ENCODE measurements around the gene PHF21B. TPM values are rescaled to one million over a fixed set of nuclear protein-coding genes. Genes with fewer than 3 reads are reported as not detected.

Gene PHF21B
- polyA plus RNA-seq, 3 donors from 2014 or later, result not detected

GRCh38 chr22:44848791-44849420, 160.9 kb downstream of the PHF21B start:
- DNase-seq, result no peak
- Mint-ChIP-seq H3K36me3 (peaks cover 0 to 17% (median 5%) of the 10 kb centered on the region in 3 donors), H3K9me3 (peaks cover 0 to 12% (median 6%) of the 10 kb centered on the region in 6 donors), H3K4me3 (no peak overlapping the region), H3K27me3 (ENCODE audit: low read depth in 3 of 3) (peaks cover 0 to 5% (median 2%) of the 10 kb centered on the region in 3 donors), H3K4me1 (no peaks in the 10 kb centered on the region), H3K27ac (no peak overlapping the region)

GRCh38 chr22:44848296-44848741, 161.5 kb downstream of the PHF21B start:
- Mint-ChIP-seq H3K4me3 (no peak overlapping the region), H3K4me1 (no peaks in the 10 kb centered on the region), H3K27me3 (ENCODE audit: low read depth in 3 of 3) (peaks cover 0 to 5% (median 2%) of the 10 kb centered on the region in 3 donors), H3K9me3 (peaks cover 0 to 12% (median 6%) of the 10 kb centered on the region in 6 donors), H3K36me3 (peaks cover 0 to 14% (median 5%) of the 10 kb centered on the region in 3 donors), H3K27ac (no peak overlapping the region)
- DNase-seq, result no peak

- Mint-ChIP-seq H3K4me3 (no peak overlapping the region), H3K27me3 (ENCODE audit: low read depth in 3 of 3) (peaks cover 0 to 5% (median 2%) of the 10 kb centered on the region in 3 donors), H3K4me1 (no peaks in the 10 kb centered on the region), H3K36me3 (peaks cover 0 to 11% (median 5%) of the 10 kb centered on the region in 3 donors), H3K9me3 (peaks cover 0 to 12% (median 6%) of the 10 kb centered on the region in 6 donors), H3K27ac (no peak overlapping the region)
- no peak for DNase-seq
Observed at GRCh38 chr22:44847892-44848291, 161.9 kb downstream of the PHF21B start.

DNA sequence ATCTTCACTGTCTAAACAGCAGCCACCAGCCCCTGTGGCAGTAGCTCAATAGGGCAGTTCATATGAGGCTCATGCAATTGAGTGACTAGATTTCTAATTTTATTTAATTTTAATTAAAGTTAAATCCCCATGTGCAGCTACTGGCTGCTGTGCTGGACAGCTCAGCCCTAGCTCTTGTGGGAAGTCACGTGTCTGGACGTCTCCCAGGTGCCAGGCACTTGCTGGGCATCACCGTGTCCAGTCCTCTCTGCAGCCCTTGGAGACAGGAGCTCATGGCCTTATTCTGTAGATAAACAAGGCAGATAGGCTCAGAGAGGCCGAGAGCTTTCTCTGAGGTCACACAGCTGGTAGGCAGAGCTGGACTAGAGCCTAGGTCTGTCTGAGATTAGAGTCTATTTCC, 162.4 kb downstream of the PHF21B start:
- Mint-ChIP-seq H3K27ac (no peak overlapping the region), H3K9me3 (peaks cover 0 to 12% (median 6%) of the 10 kb centered on the region in 6 donors), H3K36me3 (peaks cover 0 to 11% (median 5%) of the 10 kb centered on the region in 3 donors), H3K4me3 (no peak overlapping the region), H3K27me3 (ENCODE audit: low read depth in 3 of 3) (peaks cover 0 to 5% (median 2%) of the 10 kb centered on the region in 3 donors), H3K4me1 (no peaks in the 10 kb centered on the region)
- DNase-seq, result no peak

DNA sequence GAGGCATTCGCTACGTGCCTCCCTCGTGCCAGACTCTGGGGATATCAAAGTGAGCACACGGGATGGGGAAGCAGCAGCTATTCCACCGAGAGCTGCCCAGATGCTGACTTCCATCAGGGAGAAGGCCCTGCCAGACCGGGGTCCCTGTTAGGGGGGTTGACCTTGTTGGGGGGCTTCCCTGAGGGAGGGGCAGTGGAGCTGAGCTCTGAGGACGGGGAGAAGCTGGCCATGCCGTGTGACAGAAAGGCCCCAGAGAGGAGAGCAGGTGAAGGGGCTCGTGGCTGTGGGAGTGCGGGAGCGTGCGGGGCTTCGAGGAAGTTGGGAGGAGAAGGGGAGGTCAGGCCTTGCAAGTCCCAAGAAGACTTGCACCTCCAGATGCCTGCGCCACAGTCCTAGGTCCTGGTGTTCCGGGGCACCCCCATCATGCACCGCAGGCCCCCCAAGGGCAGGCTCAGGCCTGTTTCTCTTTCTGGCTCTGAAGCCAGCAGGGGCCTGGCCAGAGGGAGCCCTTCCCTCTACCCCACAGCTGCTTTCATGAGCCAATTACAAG, 163.0 kb downstream of the PHF21B start:
- Mint-ChIP-seq H3K27ac (no peak overlapping the region), H3K9me3 (peaks cover 0 to 12% (median 6%) of the 10 kb centered on the region in 6 donors), H3K27me3 (ENCODE audit: low read depth in 3 of 3) (peaks cover 0 to 5% (median 2%) of the 10 kb centered on the region in 3 donors), H3K4me3 (no peak overlapping the region), H3K36me3 (peaks cover 0 to 11% (median 5%) of the 10 kb centered on the region in 3 donors), H3K4me1 (no peaks in the 10 kb centered on the region)
- DNase-seq, result no peak

- Mint-ChIP-seq H3K36me3 (peaks cover 0 to 11% (median 5%) of the 10 kb centered on the region in 3 donors), H3K9me3 (peaks cover 0 to 12% (median 6%) of the 10 kb centered on the region in 6 donors), H3K27me3 (ENCODE audit: low read depth in 3 of 3) (peaks cover 0 to 5% (median 2%) of the 10 kb centered on the region in 3 donors), H3K27ac (no peak overlapping the region), H3K4me3 (no peak overlapping the region), H3K4me1 (no peaks in the 10 kb centered on the region)
- no peak for DNase-seq
Observed at GRCh38 chr22:44845796-44846720, 163.7 kb downstream of the PHF21B start.

- no peaks in the 10 kb centered on the region for H3K4me1 Mint-ChIP-seq
- no peak for DNase-seq
- H3K27ac Mint-ChIP-seq, result no peak overlapping the region
- H3K27me3 Mint-ChIP-seq (ENCODE audit: low read depth in 3 of 3), result peaks cover 0 to 5% (median 0%) of the 10 kb centered on the region in 3 donors
- no peak overlapping the region for H3K4me3 Mint-ChIP-seq
- H3K36me3 Mint-ChIP-seq, result peaks cover 0 to 10% (median 5%) of the 10 kb centered on the region in 3 donors
- peaks cover 0 to 12% (median 6%) of the 10 kb centered on the region in 6 donors for H3K9me3 Mint-ChIP-seq
Observed at GRCh38 chr22:44845191-44845590, 164.6 kb downstream of the PHF21B start.

DNA sequence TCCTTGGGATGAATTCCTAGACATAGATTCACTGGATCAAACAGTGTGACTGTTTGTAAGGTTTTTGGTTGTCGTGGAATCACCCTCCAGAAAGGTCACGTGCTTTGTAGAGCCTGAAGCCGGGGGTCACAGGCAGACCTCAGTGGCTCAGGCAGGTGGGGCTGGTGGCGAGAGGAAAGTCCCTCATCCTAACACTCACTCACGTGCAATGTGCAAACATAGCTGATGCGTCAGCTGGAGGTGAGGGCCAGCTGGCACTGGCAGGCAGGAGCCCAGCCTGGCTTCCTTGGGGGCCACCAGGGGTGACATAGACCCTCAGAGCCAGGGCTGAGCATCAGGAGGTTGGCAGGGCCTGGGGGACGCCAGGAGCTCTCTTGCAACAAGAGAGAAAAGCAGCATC, 167.4 kb downstream of the PHF21B start:
- no peak for DNase-seq
- H3K27me3 Mint-ChIP-seq (ENCODE audit: low read depth in 3 of 3), result peaks cover 0 to 2% (median 2%) of the 10 kb centered on the region in 3 donors
- H3K27ac Mint-ChIP-seq, result no peak overlapping the region
- peaks cover 0 to 8% (median 5%) of the 10 kb centered on the region in 3 donors for H3K36me3 Mint-ChIP-seq
- no peak overlapping the region for H3K4me3 Mint-ChIP-seq
- H3K9me3 Mint-ChIP-seq, result peaks cover 0 to 12% (median 6%) of the 10 kb centered on the region in 6 donors
- H3K4me1 Mint-ChIP-seq, result no peaks in the 10 kb centered on the region

DNA sequence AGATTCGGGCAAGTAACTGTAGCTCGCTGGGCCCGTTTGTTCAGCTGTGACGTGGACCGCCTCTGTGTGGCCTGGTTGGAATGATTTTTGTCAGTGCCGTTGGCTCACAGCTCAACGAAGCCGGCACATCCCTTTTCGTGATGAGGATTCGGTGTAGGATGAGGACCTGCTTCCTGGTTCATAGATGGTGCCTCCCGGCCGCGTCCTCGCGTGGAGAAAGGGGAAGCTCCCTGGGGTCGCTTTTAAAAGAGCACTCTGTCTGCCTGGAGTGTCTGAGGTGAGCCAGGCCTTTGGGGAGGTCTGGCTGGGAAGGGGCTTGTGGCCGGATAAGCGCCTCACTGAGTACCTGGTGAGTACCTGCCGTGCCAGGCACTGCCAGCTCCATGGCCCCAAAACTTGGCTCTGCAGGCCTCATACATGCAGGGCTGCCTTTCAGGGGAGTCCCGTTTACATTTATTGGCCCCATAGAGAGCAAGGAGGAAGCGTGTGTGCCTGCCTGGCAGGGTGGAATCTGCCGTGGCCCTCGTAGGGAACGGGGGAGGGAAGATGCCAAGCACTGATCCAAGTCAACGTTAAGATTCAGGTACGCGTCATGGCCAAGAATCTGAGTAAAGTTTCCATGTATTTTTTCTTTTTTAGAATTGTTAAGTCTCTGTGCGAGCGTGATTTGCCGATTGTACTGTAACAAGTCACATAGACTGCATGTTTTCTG, 169.0 kb downstream of the PHF21B start:
- Mint-ChIP-seq H3K36me3 (peaks cover 3 to 12% (median 5%) of the 10 kb centered on the region in 3 donors), H3K4me1 (no peaks in the 10 kb centered on the region), H3K4me3 (no peak overlapping the region), H3K27ac (no peak overlapping the region), H3K9me3 (peaks cover 0 to 12% (median 9%) of the 10 kb centered on the region in 6 donors), H3K27me3 (ENCODE audit: low read depth in 3 of 3) (peaks cover 0 to 3% (median 2%) of the 10 kb centered on the region in 3 donors)
- no peak for DNase-seq

- Mint-ChIP-seq H3K4me1 (no peaks in the 10 kb centered on the region), H3K4me3 (no peak overlapping the region), H3K27me3 (ENCODE audit: low read depth in 3 of 3) (peaks cover 0 to 4% (median under 1%) of the 10 kb centered on the region in 3 donors), H3K36me3 (peaks cover 3 to 13% (median 7%) of the 10 kb centered on the region in 3 donors), H3K9me3 (peaks cover 1 to 14% (median 8%) of the 10 kb centered on the region in 6 donors), H3K27ac (no peak overlapping the region)
- DNase-seq, result no peak
Observed at GRCh38 chr22:44839721-44840120, 170.1 kb downstream of the PHF21B start.

DNA sequence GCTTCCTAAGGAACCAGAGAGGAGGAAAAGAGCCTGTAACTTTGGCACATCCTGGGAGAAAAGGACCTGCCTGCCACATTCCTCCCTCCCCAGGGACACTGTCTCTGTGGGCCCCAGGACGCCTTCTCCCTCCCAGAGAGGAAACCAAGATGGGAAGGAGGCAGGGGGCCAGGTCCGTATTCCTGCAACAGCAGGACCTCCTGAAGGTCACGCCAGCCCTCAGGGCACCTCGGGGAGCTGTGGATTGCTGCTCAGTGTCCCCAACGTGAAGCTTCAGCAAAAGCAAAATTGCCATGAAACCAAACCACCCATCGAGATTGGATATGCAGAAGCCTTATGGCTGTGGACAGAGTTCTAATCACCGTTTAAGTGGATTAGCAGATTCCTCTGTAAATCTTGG, 170.7 kb downstream of the PHF21B start:
- H3K4me1 Mint-ChIP-seq, result no peaks in the 10 kb centered on the region
- peaks cover 1 to 14% (median 7%) of the 10 kb centered on the region in 6 donors for H3K9me3 Mint-ChIP-seq
- peaks cover 4 to 14% (median 11%) of the 10 kb centered on the region in 3 donors for H3K36me3 Mint-ChIP-seq
- H3K27me3 Mint-ChIP-seq (ENCODE audit: low read depth in 3 of 3), result peaks cover 0 to 6% (median 0%) of the 10 kb centered on the region in 3 donors
- H3K27ac Mint-ChIP-seq, result no peak overlapping the region
- no peak for DNase-seq
- H3K4me3 Mint-ChIP-seq, result no peak overlapping the region

GRCh38 chr22:44838316-44839016, 171.3 kb downstream of the PHF21B start:
- H3K4me3 Mint-ChIP-seq, result no peak overlapping the region
- H3K27ac Mint-ChIP-seq, result no peak overlapping the region
- H3K4me1 Mint-ChIP-seq, result no peaks in the 10 kb centered on the region
- no peak for DNase-seq
- H3K9me3 Mint-ChIP-seq, result peaks cover 1 to 14% (median 7%) of the 10 kb centered on the region in 6 donors
- peaks cover 4 to 15% (median 13%) of the 10 kb centered on the region in 3 donors for H3K36me3 Mint-ChIP-seq
- H3K27me3 Mint-ChIP-seq (ENCODE audit: low read depth in 3 of 3), result peaks cover 0 to 6% (median 0%) of the 10 kb centered on the region in 3 donors
